Measurements from ENCODE around the gene DSCAM. TPM values are rescaled to one million over a fixed set of nuclear protein-coding genes. Genes with fewer than 3 reads are reported as not detected.

DSCAM gene
- total and polyA plus RNA-seq, 10 of the 15 experiments (the other 5 are each of a cell fraction or from before 2014, with no cell fraction given) = not detected

DNA sequence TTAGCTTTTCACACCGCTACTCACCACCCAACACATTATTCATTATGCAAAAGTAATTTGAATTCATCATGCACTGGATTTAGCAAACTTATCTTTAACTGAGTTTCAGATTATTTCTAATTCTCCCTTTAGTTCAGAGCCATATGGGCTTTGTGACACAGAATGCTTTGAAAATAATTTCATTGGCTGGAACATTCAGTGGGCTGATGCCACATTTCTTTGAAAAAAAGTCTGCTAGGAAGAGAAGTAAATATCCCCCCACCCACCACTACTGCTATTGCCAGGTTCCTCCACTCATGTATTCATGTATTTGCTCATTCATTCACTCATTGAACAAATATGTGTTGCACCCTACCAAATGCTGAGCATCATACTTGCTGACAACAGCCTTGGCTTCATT, 280.5 kb downstream of the DSCAM start:
- Histone ChIP-seq H3K27me3 (replicated peaks in 1 of 2; ENCODE audit: control insufficient read depth in 2 of 2, insufficient read depth in 2 of 2, low read length in 1 of 2) (no peaks in the 10 kb centered on the region), H3K36me3 (ENCODE audit: control insufficient read depth in 2 of 2, insufficient read depth in 2 of 2, low read length in 1 of 2) (no peaks in the 10 kb centered on the region), H3K9ac (ENCODE audit: control insufficient read depth, insufficient read depth, low read length) (no peak overlapping the region), H3K4me1 (ENCODE audit: control insufficient read depth, insufficient read depth, low read length) (no peaks in the 10 kb centered on the region), H2AFZ (ENCODE audit: control insufficient read depth, low read depth, low read length) (no peak overlapping the region), H3K27ac (ENCODE audit: control insufficient read depth, insufficient read depth) (no peak overlapping the region), H3K79me2 (ENCODE audit: control insufficient read depth, insufficient read depth, low read length) (no peaks in the 10 kb centered on the region), H3K4me2 (ENCODE audit: control insufficient read depth, insufficient read depth) (no peak overlapping the region), H3K4me3 (no peak overlapping the region), H3K9me3 (replicated peaks; ENCODE audit: control insufficient read depth, insufficient read depth, low read length) (no peaks in the 10 kb centered on the region; the same call in 2 of the 3 replicates), H4K20me1 (ENCODE audit: control insufficient read depth, insufficient read depth) (no peaks in the 10 kb centered on the region)
- ChIA-PET POLR2A (no interaction called here), SMC1A (ENCODE audit: uncharacterized antibody, unreplicated experiment) (no interaction called here), RAD21 (ENCODE audit: unreplicated experiment) (no interaction called here), CTCF (no interaction called here)
- FAIRE-seq (no peak), DNase-seq (ENCODE audit: low read depth, low spot score) (no peak), ATAC-seq (no peak)
- TF ChIP-seq BMI1 (IDR thresholded peaks at IDR 0.05; ENCODE audit: borderline replicate concordance) (no peak), CHD4 (IDR thresholded peaks at IDR 0.05) (no peak), RELA (IDR thresholded peaks at IDR 0.05; ENCODE audit: borderline replicate concordance, partially characterized antibody) (no peak), ZBTB40 (IDR thresholded peaks at IDR 0.05; ENCODE audit: borderline replicate concordance) (no peak), POU2F2 (IDR thresholded peaks at IDR 0.05; ENCODE audit: borderline replicate concordance, low read depth, low read length) (no peak), KDM1A (IDR thresholded peaks at IDR 0.05; ENCODE audit: borderline replicate concordance) (no peak)
- no TSS peak for BruUV-seq (replicated peaks)
- in situ Hi-C loops (cut with MboI) (no loop called here), intact Hi-C loops (cut with micrococcal nuclease; ENCODE audit: unreplicated experiment) (no loop called here)
- WGBS (ENCODE audit: insufficient coverage, insufficient replicate concordance, low lambda C conversion rate, missing lambda C conversion rate) = 0% methylated on average over 1 of the region's 1 CpG

Measured in GM12878 (cell line).